ENCODE data around the gene KRT85. TPM values are rescaled to one million over a fixed set of nuclear protein-coding genes. Genes with fewer than 3 reads are reported as not detected.

The KRT85 gene
- polyA plus RNA-seq, 1 donor (not counting 4 experiments of a cell fraction or from before 2014, with no cell fraction given): not detected

DNA sequence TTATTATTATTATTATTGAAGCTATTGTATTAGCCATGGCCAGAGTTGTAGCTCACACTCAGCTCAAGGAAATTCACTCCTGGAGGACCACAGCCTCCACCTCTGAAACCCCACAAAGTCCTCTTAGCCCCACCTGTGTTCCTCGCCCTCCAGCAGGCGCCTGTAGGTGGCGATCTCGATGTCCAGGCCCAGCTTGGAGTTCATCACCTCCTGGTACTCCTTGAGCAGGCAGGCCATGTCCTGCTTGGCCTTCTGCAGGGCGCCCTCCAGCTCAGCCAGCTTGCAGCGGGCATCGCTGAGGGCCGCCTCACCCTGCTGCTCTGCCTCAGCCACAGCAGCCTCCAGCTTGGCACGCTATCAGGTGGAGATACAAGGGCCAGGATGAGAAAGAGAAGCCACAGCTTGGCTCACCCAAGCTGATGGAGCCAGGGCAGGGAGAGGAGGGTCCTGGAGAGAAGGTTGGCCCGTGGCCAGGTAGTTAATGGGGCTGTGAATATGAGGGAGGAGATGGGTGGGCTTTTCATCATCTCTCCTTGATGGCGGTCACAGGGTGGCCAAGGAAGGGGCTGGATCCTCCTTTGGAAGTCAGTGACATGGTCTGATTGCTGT is 5.1 kb downstream of the KRT85 start:
- Histone ChIP-seq H3K9me1 (ENCODE audit: control insufficient read depth, extremely low read depth, insufficient read depth, low read length) (no peaks in the 10 kb centered on the region), H3K4me1 (ENCODE audit: control insufficient read depth, extremely low read depth, insufficient read depth, low read length) (no peaks in the 10 kb centered on the region), H3K4me3 (ENCODE audit: control insufficient read depth in 2 of 3, extremely low read depth in 1 of 3, insufficient read depth in 2 of 3, low read depth in 1 of 3, low read length in 3 of 3) (no peak overlapping the region), H3K9ac (ENCODE audit: control insufficient read depth, extremely low read depth, insufficient read depth, low read length) (no peak overlapping the region), H3K36me3 (ENCODE audit: control insufficient read depth in 2 of 2, extremely low read depth in 1 of 2, insufficient read depth in 2 of 2, low read length in 2 of 2) (no peaks in the 10 kb centered on the region), H3K27ac (ENCODE audit: control insufficient read depth, insufficient read depth, low read length) (no peak overlapping the region), H2AFZ (ENCODE audit: control insufficient read depth, low read length) (no peak overlapping the region), H3K27me3 (ENCODE audit: control insufficient read depth, extremely low read depth, insufficient read depth, low read length) (peaks cover 14% of the 10 kb centered on the region), H3K9me3 (ENCODE audit: control insufficient read depth, low read depth, low read length) (no peaks in the 10 kb centered on the region), H4K20me1 (ENCODE audit: control insufficient read depth, extremely low read depth, insufficient read depth, low read length) (no peaks in the 10 kb centered on the region), H3K79me2 (ENCODE audit: control insufficient read depth, insufficient read depth, low read length) (no peaks in the 10 kb centered on the region), H3K4me2 (ENCODE audit: control insufficient read depth, extremely low read depth, insufficient read depth, low read depth, low read length) (no peak overlapping the region)
- dilution Hi-C loops (cut with MboI; ENCODE audit: extremely low pct_ligation_motif_present, low sequenced_read_pairs): no loop called here
- DNase-seq (ENCODE audit: low read depth, low spot score) (no peak), FAIRE-seq (no peak)
- TF ChIP-seq EZH2 (IDR thresholded peaks at IDR 0.05; ENCODE audit: low read length): no peak
- TF ChIP-seq, protein P1, sequence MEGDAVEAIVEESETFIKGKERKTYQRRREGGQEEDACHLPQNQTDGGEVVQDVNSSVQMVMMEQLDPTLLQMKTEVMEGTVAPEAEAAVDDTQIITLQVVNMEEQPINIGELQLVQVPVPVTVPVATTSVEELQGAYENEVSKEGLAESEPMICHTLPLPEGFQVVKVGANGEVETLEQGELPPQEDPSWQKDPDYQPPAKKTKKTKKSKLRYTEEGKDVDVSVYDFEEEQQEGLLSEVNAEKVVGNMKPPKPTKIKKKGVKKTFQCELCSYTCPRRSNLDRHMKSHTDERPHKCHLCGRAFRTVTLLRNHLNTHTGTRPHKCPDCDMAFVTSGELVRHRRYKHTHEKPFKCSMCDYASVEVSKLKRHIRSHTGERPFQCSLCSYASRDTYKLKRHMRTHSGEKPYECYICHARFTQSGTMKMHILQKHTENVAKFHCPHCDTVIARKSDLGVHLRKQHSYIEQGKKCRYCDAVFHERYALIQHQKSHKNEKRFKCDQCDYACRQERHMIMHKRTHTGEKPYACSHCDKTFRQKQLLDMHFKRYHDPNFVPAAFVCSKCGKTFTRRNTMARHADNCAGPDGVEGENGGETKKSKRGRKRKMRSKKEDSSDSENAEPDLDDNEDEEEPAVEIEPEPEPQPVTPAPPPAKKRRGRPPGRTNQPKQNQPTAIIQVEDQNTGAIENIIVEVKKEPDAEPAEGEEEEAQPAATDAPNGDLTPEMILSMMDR (optimal IDR thresholded peaks at IDR 0.05 in 1 of 3, IDR thresholded peaks at IDR 0.05 in 1 of 3, conservative IDR thresholded peaks at IDR 0.05 in 1 of 3; ENCODE audit: extremely low read depth in 1 of 3, insufficient read depth in 2 of 3, low read length in 3 of 3): peak; percentile 24 to 36 (median 29)

DNA sequence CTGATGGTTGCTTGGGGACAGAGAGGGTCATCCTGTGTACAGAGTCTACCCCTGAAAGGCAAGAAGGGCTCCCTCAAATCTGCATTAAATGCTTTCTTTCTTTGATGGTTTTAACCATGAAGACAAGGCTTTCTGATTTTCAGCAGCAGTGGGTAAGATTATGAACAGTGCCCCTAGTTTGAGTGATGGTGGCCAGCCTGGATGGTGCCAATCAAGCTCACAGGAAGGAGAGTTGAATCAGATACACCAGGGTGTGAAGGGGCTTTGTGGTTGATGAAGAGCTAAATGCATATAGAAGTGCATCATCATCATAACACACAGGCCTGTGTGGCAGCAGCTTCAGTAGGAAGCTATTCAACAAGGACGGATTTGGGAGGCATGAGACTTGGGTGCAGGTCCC is 5.7 kb downstream of the KRT85 start:
- dilution Hi-C loops (cut with MboI; ENCODE audit: extremely low pct_ligation_motif_present, low sequenced_read_pairs): no loop called here
- Histone ChIP-seq H4K20me1 (ENCODE audit: control insufficient read depth, extremely low read depth, insufficient read depth, low read length) (no peaks in the 10 kb centered on the region), H3K4me3 (ENCODE audit: control insufficient read depth in 2 of 3, extremely low read depth in 1 of 3, insufficient read depth in 2 of 3, low read depth in 1 of 3, low read length in 3 of 3) (no peak overlapping the region), H3K9me3 (ENCODE audit: control insufficient read depth, low read depth, low read length) (no peaks in the 10 kb centered on the region), H2AFZ (ENCODE audit: control insufficient read depth, low read length) (no peak overlapping the region), H3K9me1 (ENCODE audit: control insufficient read depth, extremely low read depth, insufficient read depth, low read length) (no peaks in the 10 kb centered on the region), H3K27ac (ENCODE audit: control insufficient read depth, insufficient read depth, low read length) (no peak overlapping the region), H3K9ac (ENCODE audit: control insufficient read depth, extremely low read depth, insufficient read depth, low read length) (no peak overlapping the region), H3K4me2 (ENCODE audit: control insufficient read depth, extremely low read depth, insufficient read depth, low read depth, low read length) (no peak overlapping the region), H3K36me3 (ENCODE audit: control insufficient read depth in 2 of 2, extremely low read depth in 1 of 2, insufficient read depth in 2 of 2, low read length in 2 of 2) (no peaks in the 10 kb centered on the region), H3K79me2 (ENCODE audit: control insufficient read depth, insufficient read depth, low read length) (no peaks in the 10 kb centered on the region), H3K4me1 (ENCODE audit: control insufficient read depth, extremely low read depth, insufficient read depth, low read length) (no peaks in the 10 kb centered on the region), H3K27me3 (ENCODE audit: control insufficient read depth, extremely low read depth, insufficient read depth, low read length) (peaks cover 14% of the 10 kb centered on the region)
- DNase-seq (ENCODE audit: low read depth, low spot score): no peak
- no peak for FAIRE-seq
- no peak for TF ChIP-seq EZH2 (IDR thresholded peaks at IDR 0.05; ENCODE audit: low read length)
- TF ChIP-seq, protein P1 (optimal IDR thresholded peaks at IDR 0.05 in 1 of 3, IDR thresholded peaks at IDR 0.05 in 1 of 3, conservative IDR thresholded peaks at IDR 0.05 in 1 of 3; ENCODE audit: extremely low read depth in 1 of 3, insufficient read depth in 2 of 3, low read length in 3 of 3): no peak

Data from keratinocyte (primary cell).